ENCODE data around the gene SCYGR8. TPM values are rescaled to one million over a fixed set of nuclear protein-coding genes. Genes with fewer than 3 reads are reported as not detected.
"Not testable (repeated sequence)": the region's sequence is repeated elsewhere in the genome, so short reads cannot be mapped to it uniquely, and the experiment has no call there.

SCYGR8 gene
- total RNA-seq, 1 experiment from 2014 or later: not detected

GRCh38 chr2:227720680-227721079 is 25.0 kb upstream of the SCYGR8 start:
- no peaks in the 10 kb centered on the region for H3K27me3 ChIP-seq (ENCODE audit: insufficient read depth, low read length)
- BruUV-seq (replicated peaks): no TSS peak
- H3K27ac ChIP-seq (ENCODE audit: low read depth, low read length): no peak overlapping the region
- no peak overlapping the region for H3K9ac ChIP-seq (ENCODE audit: low read length)
- H3K9me2 ChIP-seq (ENCODE audit: insufficient read depth): no peaks in the 10 kb centered on the region
- H2AFZ ChIP-seq (ENCODE audit: low read depth, low read length, poor library complexity, severe bottlenecking): no peak overlapping the region
- H3K4me3 ChIP-seq (replicated peaks in 1 of 2; ENCODE audit: low read depth in 1 of 2, low read length in 2 of 2): no peak overlapping the region
- no peaks in the 10 kb centered on the region for H3K36me3 ChIP-seq (ENCODE audit: control insufficient read depth in 1 of 2, insufficient read depth in 2 of 2, low read length in 2 of 2)
- POLR2A ChIA-PET: no interaction called here
- DNase-seq (ENCODE audit: low read depth, low spot score): no peak
- H3K4me1 ChIP-seq (ENCODE audit: control insufficient read depth in 1 of 2, insufficient read depth in 2 of 2, low read length in 2 of 2): no peaks in the 10 kb centered on the region
- intact Hi-C loops (cut with micrococcal nuclease): no loop called here
- no peak for ATAC-seq
- no peaks in the 10 kb centered on the region for H3K79me2 ChIP-seq (ENCODE audit: insufficient read depth, low read length)
- no peak overlapping the region for H3K4me2 ChIP-seq (ENCODE audit: low read length)
- H3K9me3 ChIP-seq (ENCODE audit: control insufficient read depth in 1 of 2, insufficient read depth in 1 of 2, low read depth in 1 of 2, low read length in 2 of 2): no peaks in the 10 kb centered on the region
- RAD21 ChIA-PET (ENCODE audit: low non-redundant PET in 1 of 2, low total read pairs in 2 of 2, uncharacterized antibody in 2 of 2, unreplicated experiment in 2 of 2): no interaction called here
- H4K20me1 ChIP-seq (ENCODE audit: insufficient read depth): no peaks in the 10 kb centered on the region
- no peak for TF ChIP-seq EZH2 (IDR thresholded peaks at IDR 0.05)
- TF ChIP-seq, protein P1, sequence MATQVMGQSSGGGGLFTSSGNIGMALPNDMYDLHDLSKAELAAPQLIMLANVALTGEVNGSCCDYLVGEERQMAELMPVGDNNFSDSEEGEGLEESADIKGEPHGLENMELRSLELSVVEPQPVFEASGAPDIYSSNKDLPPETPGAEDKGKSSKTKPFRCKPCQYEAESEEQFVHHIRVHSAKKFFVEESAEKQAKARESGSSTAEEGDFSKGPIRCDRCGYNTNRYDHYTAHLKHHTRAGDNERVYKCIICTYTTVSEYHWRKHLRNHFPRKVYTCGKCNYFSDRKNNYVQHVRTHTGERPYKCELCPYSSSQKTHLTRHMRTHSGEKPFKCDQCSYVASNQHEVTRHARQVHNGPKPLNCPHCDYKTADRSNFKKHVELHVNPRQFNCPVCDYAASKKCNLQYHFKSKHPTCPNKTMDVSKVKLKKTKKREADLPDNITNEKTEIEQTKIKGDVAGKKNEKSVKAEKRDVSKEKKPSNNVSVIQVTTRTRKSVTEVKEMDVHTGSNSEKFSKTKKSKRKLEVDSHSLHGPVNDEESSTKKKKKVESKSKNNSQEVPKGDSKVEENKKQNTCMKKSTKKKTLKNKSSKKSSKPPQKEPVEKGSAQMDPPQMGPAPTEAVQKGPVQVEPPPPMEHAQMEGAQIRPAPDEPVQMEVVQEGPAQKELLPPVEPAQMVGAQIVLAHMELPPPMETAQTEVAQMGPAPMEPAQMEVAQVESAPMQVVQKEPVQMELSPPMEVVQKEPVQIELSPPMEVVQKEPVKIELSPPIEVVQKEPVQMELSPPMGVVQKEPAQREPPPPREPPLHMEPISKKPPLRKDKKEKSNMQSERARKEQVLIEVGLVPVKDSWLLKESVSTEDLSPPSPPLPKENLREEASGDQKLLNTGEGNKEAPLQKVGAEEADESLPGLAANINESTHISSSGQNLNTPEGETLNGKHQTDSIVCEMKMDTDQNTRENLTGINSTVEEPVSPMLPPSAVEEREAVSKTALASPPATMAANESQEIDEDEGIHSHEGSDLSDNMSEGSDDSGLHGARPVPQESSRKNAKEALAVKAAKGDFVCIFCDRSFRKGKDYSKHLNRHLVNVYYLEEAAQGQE (IDR thresholded peaks at IDR 0.05; ENCODE audit: low read depth): no peak
- TF ChIP-seq, protein P2, sequence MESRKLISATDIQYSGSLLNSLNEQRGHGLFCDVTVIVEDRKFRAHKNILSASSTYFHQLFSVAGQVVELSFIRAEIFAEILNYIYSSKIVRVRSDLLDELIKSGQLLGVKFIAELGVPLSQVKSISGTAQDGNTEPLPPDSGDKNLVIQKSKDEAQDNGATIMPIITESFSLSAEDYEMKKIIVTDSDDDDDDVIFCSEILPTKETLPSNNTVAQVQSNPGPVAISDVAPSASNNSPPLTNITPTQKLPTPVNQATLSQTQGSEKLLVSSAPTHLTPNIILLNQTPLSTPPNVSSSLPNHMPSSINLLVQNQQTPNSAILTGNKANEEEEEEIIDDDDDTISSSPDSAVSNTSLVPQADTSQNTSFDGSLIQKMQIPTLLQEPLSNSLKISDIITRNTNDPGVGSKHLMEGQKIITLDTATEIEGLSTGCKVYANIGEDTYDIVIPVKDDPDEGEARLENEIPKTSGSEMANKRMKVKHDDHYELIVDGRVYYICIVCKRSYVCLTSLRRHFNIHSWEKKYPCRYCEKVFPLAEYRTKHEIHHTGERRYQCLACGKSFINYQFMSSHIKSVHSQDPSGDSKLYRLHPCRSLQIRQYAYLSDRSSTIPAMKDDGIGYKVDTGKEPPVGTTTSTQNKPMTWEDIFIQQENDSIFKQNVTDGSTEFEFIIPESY (IDR thresholded peaks at IDR 0.05; ENCODE audit: extremely low read depth, insufficient replicate concordance, low read length): no peak
- no peak for TF ChIP-seq FOSL1 (IDR thresholded peaks at IDR 0.05; ENCODE audit: low read depth)
- TF ChIP-seq TCF7L2 (IDR thresholded peaks at IDR 0.05; ENCODE audit: borderline replicate concordance, extremely low read depth, insufficient read depth, insufficient read length): no peak
- no peak for TF ChIP-seq JUND (IDR thresholded peaks at IDR 0.05)
- TF ChIP-seq ZNF274 (IDR thresholded peaks at IDR 0.05; ENCODE audit: low read depth, low read length): no peak
- no peak for TF ChIP-seq CBX3 (IDR thresholded peaks at IDR 0.05; ENCODE audit: low read depth)
- no peak for TF ChIP-seq EGR1 (IDR thresholded peaks at IDR 0.05; ENCODE audit: low read depth)
- TF ChIP-seq SP1 (IDR thresholded peaks at IDR 0.05; ENCODE audit: low read depth): no peak
- CTCF ChIA-PET: no interaction called here

- POLR2A ChIA-PET; H3K27ac ChIP-seq (ENCODE audit: low read depth, low read length); CTCF ChIA-PET: not testable (repeated sequence)
Observed at GRCh38 chr2:227722821-227723220, 22.9 kb upstream of the SCYGR8 start.

More at GRCh38 chr2:227722821-227723220, 22.9 kb upstream of the SCYGR8 start:
- H3K9me2 ChIP-seq (ENCODE audit: insufficient read depth); H3K4me2 ChIP-seq (ENCODE audit: low read length); BruUV-seq (replicated peaks); ATAC-seq; H3K36me3 ChIP-seq (ENCODE audit: control insufficient read depth in 1 of 2, insufficient read depth in 2 of 2, low read length in 2 of 2); DNase-seq (ENCODE audit: low read depth, low spot score); H3K27me3 ChIP-seq (ENCODE audit: insufficient read depth, low read length); H3K79me2 ChIP-seq (ENCODE audit: insufficient read depth, low read length); H3K4me1 ChIP-seq (ENCODE audit: control insufficient read depth in 1 of 2, insufficient read depth in 2 of 2, low read length in 2 of 2); H3K9ac ChIP-seq (ENCODE audit: low read length); H2AFZ ChIP-seq (ENCODE audit: low read depth, low read length, poor library complexity, severe bottlenecking); RAD21 ChIA-PET (ENCODE audit: low non-redundant PET in 1 of 2, low total read pairs in 2 of 2, uncharacterized antibody in 2 of 2, unreplicated experiment in 2 of 2); H4K20me1 ChIP-seq (ENCODE audit: insufficient read depth); H3K4me3 ChIP-seq (replicated peaks in 1 of 2; ENCODE audit: low read depth in 1 of 2, low read length in 2 of 2); H3K9me3 ChIP-seq (ENCODE audit: control insufficient read depth in 1 of 2, insufficient read depth in 1 of 2, low read depth in 1 of 2, low read length in 2 of 2); intact Hi-C loops (cut with micrococcal nuclease): not testable (repeated sequence)

Measured in HCT116 (cell line).